LoVo (cell line): ENCODE measurements around the gene EDEM1.
"Not testable (repeated sequence)": the region's sequence is repeated elsewhere in the genome, so short reads cannot be mapped to it uniquely, and the experiment has no call there.

Source experiments
- DNase-seq: peaks from one replicate; pipeline ENCODE4 v3.0.0-alpha.2; 2016; ENCODE audit warnings: low spot score

Gene EDEM1

DNA sequence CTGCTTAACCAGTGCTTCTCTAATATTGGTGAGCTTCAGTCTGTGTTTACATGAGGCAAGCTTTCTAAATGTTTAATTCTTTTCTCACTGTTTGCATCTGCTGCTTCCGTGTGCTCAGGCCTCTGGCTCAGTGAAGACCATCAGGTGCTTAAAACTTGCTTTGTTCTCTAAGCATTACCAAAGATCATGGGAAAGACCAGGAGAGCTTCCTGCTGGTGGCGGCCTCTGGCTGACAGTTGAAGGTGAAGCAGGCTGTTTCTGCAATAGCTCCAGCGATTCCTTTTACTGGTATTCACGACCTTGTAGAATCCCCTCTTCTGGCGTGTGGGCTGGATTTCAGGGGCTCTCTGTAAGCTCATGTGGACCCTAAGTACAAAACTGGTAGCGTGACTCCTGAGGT lies 45.1 kb downstream of the EDEM1 start:
- no peak for DNase-seq

DNA sequence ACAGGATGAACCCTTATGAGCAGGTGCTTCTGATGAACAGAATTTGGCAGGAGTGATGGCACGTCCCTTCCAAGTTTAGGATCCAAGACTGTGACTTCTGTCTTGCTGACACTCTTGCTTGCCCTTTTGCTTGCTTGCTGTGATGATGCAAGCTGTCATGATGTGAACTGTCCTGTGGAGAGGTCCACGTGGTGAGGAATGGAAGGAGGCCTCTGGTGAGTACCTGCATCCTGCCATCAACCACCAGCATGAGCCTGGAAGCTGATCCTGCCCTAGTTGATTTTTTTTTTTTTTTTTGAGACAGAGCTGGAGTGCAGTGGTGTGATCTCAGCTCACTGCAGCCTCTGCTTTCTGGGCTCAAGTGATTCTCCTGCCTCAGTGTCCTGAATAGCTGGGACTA lies 45.5 kb downstream of the EDEM1 start:
- DNase-seq = no peak

DNA sequence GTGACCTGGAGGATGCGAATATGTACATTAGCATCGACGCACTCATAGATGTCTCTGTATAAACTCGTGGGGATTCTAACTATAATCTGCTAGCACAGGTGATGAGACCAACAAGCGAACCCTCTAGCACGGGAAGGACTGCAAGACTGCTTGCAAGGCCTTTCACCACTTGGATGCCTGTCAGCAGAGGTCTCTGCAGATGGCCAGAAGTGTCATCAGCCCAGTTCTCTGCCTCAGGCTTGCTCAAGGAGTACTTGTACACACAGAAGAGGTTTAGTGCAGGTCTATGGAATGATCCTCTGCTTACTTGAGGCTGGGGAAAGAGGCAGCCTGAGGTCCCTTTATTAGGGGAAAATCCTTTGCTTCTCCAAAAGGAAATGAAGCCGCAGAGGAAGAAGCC lies 48.1 kb downstream of the EDEM1 start:
- no peak for DNase-seq

DNA sequence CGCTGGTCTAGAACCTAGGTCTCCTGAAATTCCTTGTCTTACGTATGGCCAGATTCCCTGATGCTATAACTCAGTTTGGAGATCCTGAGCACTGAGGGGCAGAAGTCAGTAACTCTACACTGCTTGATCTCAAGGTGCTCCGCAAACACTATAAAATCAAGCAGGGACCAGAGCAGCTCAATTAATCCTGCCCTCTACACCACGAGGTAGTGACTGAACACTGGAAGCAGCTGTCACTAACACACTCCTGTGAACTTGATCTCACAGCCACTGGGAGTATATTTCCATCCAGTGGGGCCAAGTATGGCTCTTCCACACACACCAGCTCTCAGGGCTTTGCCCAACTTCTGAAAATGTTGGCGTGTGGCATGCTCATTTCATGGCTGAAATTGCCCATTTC lies 51.0 kb downstream of the EDEM1 start:
- no peak for DNase-seq

DNA sequence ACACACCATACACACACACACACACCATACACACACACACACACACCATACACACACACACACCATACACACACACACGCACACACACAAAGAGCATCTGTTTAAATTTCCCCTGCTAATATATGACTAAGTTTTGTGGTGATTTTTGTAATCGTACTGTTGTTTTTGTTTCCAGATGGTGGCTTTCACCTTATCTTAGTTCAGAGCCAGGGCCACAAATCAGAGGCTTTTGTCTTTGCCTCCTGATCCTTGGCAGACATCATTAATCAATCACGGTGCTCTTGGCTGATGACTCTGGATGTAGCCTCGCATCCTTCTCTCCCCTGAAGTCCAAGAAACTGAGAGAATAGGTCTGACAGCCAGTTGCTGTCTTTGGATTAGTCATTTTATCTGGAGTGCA lies 52.1 kb downstream of the EDEM1 start:
- no peak for DNase-seq

DNA sequence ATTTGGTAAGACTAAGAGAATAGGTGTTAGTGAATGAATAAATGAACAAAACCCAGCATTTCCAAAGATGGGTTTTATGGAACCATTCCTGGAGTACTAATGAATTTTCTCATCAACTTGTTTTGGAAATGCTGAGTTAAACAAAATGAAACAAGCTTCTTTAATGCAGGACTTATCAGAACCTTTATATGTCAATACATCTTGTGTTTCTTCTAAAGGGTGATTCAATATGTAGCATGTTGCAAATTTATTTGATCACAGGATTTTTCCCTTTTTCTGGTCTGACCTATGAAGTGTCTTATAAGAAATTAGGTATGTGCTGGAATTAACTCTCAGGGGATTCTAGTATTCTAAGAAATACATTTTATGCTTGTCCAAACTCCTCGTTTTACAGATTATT lies 53.2 kb downstream of the EDEM1 start:
- no peak for DNase-seq

DNA sequence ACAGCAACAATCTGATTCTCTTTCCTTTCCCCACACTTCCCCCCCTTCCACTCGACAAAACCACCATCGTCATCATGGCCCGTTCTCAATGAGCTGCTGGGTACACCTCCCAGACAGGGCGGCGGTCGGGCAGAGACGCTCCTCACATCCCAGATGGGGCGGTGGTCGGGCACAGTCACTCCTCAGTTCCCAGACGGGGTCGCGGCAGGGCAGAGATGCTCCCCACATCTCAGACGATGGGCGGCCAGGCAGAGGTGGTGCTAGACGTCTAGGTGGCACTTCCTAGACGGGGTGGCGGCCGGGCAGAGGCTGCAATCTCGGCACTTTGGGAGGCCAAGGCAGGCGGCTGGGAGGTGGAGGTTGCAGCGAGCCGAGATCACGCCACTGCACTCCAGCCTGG lies 55.3 kb downstream of the EDEM1 start:
- not testable (repeated sequence) for DNase-seq

DNA sequence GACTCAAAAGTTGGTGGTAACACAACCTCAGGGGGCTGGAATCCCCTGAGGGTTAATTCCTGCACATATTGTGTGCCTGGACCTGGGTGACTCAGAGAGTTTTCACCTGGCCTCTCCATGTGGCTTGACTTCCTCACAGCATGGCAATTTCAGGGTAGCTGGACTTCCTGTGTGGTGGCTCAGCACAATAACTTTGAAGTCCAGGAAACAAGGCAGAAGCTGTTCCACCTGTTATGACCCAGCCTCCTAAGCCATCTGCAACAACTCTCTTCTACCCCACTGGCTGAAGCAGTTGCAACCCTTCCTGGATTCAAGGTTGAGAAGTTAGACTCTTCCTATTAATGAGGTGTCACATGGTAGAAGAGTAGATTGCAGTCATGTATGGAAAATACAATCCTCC lies 58.4 kb downstream of the EDEM1 start:
- no peak for DNase-seq

DNA sequence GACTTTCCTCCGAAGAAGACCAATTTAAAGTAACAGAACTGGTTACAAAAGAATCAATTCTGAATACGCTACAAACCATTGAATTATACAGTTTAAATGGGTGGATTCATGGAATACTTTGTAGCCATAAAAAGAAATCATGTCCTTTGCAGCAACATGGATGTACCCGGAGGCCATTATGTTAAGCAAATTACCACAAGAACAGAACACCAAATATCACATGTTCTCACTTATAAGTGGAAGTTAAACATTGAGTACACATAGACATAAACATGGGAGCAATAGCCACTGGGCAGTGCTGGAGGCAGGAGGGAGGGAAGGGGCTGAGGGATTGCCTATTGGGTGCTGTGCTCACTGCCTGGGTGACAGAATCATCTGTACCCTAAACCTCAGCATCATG lies 61.3 kb downstream of the EDEM1 start:
- no peak for DNase-seq

DNA sequence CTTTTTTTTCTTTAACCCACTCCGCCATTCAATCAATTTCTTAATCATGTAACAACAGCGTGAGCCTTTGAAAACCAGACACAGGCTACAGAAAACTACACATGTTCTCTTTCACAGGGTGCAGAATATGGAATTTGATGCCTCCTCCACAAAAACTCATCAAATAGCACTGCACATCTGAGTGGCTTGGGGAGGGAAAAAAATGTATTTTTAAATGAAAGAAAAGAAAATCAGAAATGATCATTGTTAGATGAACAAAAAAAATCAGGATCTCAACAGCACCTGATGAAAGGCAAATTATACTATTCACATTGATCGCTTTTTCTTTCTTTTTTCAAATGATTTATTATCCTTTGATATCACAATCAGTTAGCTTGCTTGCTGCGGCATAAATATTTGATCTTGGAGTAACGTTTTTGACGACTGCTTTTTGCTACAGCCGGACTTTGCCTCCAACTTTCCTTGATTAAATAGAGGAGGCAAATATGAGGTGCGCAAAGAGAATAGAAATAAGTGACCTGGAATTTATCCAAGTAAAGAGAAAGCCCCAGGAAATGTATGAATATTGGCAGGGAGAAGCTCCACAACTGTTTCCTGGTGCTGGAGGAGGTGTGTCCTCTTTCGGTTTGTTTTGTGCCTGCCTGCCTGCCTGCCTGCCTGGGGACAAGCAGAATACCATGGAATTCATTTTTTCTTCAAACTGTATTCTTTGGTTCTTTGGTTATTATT lies 63.1 kb downstream of the EDEM1 start:
- peak; percentile 15 for DNase-seq

DNA sequence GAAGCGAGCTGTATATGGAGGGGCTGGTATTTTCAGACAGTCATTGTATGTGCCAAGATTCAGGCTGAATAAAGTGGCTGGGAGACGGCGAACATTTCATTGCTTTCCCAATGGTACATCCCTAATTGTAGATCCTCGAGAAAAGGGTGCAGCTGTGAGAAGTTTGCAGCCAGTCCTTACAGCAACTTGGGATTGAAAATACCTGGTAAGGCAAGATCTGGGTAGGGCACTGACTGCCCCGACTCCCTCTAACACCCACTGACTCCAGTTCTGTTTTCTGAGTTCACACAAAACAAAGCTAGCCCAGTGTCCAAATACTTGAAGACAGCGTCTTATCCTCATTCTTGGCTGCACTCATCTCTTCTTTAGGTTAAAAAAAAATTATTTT lies 63.7 kb downstream of the EDEM1 start:
- DNase-seq = no peak

DNA sequence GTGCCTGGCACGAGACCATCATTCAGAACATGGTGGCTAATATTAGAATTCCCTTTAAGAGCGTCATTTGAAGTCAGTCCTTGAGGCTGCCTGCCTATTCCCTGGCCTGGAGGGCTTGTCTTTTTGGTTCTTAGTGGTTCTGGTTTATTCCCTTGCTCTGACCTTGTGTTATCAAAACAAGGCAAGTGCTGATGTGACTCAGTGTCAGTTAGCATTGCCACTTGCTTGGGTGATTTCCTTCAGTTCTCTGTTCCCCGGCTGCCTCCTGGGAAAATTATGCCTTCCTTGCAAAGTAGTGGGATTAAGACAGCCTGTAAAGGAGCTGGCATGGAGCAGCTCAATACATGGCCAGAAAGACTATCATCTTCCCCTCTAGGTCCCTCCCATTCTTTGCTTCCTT lies 64.6 kb downstream of the EDEM1 start:
- DNase-seq = no peak

DNA sequence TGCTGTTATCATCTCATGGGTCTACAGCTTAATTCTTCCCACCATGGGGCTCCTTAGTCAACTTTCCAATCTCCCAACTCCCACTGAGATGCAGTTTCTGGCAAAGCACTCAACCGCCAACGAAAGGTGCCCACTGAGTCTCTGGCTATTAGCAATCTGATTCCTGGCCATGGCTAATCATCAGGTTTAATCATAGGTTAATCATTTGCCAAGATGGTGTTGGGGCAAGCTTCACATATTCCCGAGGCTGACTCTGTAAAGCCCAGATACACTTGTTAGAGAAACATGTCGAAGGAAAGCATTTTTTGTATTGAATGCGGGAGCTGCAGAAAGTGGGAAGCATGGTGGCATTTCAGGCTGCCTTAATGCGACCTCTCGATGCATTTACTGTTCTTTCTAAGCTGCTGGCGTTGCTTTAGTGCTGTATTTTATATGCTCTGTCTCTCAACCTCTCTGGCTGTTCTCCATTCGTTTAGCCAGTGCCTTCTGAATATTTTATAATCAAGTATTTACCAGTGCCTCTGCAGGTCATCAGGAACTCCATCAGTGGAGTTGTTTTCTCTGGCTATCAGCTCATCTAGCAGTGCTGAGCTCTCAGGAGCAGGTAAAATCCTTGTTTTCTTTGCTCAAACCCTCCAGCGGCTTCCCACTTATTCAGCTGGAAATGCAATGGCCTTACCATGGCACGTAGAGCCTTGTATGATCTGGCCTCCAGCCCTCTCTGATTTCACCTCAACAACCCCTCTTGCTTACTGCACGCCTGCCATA lies 67.0 kb downstream of the EDEM1 start:
- no peak for DNase-seq

DNA sequence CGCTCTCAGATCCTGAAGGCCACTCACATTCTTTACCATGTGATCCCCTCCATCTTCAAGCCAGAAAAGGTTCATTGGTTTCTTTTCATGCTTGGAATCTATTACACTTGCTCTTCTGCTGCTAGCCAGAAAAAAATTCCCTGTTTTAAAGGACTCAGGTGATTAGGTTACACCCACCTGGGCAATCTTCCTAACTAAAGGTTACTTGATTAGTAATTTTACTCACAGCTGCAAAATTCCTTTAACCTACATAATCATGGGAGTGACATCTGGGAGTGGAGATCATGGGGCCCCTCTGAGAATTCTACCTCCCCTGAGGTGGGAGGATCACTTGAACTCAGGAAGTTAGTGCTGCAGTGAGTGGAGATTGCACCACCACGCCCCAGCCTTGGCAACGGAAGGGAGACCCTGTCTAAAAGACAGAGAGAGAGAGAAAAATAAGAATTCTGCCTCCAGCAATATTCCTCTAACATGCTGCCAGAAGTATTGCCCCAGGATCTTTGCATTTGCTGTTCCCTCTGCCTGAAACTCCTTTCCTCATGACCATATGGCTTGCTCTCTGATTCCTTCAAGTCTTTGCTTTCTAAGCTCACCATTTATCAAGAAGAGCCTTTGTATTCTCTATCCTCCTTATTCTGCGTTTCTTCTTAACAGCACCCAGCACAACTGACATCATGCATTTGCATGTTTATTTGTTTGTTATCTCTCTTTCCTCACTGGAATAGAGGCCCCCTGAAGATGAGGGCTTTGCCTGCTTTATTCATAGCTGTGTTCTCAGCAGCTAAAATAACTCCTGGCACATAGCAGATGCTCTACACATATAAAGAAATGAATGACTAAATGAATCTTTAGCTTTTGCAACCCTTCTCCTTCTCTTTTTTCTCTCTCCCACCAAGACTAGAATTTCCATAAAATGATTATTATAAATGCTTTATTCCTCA lies 68.2 kb downstream of the EDEM1 start:
- no peak for DNase-seq

DNA sequence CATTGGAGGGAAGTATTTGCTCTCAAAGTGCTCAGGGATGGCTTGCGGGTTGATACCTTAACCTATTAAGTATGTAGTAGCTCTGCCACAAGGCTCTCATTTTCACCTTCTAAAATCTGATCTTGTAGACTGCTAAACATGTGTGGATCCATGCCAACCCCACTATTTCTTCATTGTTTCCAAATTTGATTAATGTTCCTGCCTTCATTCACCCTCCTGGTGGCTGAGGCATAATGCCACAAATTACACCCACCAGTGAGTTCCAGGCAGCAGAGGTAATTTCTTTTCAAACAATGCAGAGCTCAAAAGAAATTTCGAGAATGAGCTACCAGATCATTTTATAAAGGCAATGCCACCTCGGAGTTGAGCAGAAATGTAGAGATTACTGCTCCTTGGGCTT lies 71.0 kb downstream of the EDEM1 start:
- no peak for DNase-seq

DNA sequence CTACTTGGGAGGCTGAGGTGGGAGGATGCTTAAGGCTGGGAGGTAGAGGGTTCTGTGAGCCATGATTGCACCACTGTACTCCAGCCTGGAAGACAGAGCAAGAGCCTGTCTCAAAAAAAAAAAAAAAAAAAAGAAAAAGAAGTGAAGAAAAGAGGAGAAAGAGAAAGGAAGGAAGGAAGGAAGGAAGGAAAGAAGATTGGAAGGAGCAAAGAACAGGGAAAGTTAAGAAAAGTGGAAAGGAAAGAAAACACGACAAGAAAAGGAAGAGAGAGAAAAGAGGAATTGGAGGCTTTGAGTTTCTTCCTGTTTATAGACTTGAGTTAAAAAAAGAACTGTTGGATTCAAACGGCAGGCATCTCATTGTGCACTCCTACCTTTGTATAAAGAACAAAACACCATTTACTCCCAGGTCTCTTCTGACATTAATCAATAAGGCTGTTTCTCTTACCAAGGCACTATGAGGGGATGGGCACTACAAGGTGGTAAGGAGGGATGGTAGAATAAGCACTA lies 73.5 kb downstream of the EDEM1 start:
- DNase-seq = no peak

DNA sequence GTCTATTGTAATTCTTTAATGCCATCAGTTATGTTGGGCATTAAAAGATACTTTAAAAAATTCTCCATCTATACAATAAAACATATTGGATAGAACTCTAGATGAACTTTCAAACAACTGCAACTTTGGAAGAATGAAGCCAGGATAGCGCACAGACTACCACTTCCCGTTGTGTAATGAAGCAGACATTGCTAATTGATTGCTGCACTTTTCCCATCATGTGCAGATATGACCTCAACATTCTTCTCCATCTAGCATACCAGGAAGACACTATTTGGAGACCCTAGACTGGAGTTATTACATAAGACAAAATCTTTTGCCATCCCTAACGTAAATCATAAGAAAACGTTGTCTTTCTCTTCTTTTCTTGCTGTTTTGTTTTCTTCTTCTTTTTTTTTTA lies 75.0 kb downstream of the EDEM1 start:
- no peak for DNase-seq

DNA sequence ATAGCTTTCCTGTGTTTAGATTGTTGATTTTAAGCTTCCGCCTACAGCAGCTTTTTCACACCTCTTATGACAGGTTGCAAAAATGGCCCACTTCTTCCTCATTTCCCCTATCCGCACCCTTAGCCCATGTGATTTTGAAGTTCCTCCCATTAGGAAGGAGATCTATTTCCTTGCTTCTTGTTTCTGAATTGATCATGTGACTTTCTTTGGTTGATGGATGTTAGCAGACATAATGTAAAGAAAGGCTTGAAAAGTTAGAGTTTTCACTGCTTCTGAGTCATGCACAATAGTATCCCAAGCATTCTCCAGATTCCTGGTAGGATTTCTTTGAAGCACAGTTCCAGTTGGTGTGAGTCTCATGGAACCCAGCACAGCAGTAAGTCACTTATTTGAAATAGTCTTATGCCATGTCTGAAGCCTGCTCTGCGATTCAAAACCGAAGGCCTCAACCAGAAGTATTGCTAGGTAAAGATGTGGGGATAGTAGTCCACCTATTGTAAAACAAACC lies 76.6 kb downstream of the EDEM1 start:
- no peak for DNase-seq

DNA sequence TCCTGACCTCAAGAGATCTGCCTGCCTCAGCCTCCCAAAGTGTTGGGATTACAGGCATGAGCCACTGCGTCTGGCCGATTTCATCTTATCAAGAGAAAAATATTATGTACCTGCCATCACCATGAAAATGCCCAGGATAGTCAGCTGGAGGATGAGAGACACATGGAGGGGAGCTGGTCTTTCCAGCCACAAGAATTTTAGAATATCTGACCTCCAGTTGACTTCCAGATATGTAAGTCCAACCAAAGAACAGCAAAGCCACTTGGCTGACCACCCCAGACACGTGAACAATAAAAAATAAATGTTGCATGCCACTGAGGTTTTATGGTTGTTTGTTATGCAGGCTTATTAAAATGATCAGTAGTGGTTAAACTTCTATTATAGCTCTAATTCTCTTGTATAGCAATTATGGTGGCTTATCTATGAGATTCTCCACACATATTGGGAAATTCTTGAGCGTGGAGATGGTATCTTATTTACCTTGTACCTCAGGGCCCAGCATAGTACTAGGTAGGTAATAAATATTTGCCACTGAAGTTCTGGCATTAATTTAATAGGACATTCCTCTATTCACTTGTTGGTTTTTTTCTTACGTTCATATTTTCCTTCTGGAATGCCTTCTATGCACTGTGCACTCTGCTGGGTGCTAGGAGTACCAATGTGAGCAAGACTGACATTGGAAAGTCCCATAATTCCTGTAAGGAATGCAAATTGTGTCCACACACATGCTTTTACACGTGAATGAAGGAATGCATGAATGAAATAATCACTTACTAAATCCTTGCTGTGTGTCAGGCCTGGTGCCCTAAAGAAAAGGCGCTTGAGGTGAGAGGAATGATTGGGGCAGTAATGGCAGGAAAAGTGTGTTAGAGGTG lies 77.6 kb downstream of the EDEM1 start:
- no peak for DNase-seq

DNA sequence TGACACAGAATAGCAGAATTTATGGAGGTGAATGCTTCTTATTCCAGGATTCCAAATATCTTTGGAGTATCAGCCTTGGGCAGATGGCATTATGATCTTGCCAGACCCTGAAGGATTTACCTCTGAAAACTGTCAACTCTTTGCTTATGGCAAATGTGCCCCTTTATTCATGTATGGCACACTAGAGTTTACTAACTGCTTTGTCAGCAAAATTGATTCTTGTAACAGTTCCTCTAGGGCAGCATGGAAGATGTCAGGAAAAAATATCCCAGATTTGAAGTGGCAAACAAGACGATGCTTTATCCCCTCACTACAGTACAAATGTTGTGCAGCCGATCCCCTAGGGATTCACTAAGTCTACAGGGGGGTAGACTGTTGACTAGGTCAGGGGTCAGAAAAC lies 79.7 kb downstream of the EDEM1 start:
- DNase-seq = no peak

DNA sequence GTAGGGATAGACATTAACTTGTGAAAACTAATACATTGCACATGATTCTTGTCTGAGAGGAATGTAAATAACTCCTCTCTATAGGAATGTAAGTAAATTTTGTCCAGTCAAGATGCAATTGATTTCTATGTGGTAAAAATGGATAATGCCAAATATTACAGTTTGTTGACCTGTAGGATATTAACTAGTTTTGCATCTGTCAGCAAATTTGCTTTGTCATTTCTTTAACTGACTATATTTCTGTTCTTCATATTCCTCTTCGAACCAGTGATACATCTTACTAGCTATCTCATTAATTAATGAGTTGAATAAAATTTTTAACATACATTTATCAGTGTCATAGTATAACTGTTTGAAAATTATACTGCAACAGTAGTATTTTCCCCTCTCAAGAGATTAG lies 80.4 kb downstream of the EDEM1 start:
- DNase-seq = no peak
